Mesodermal cell (in vitro differentiated cells): ENCODE results near the gene FKBP4.

Experiments used
- H3K27ac ChIP-seq: 2 replicates; pipeline ENCODE4 v1.7.0; 2013; ENCODE audit warnings: mild to moderate bottlenecking, low read depth, low read length, moderate library complexity; ENCODE audit not compliant: severe bottlenecking
- H3K36me3 ChIP-seq: 2 replicates; pipeline ENCODE4 v1.7.1; 2013; ENCODE audit warnings: mild to moderate bottlenecking, low read length, moderate library complexity; ENCODE audit not compliant: control insufficient read depth, insufficient read depth
- H3K4me1 ChIP-seq: one replicate; pipeline ENCODE4 v1.7.1; 2013; ENCODE audit warnings: mild to moderate bottlenecking, low read length; ENCODE audit not compliant: insufficient read depth, control insufficient read depth, poor library complexity, severe bottlenecking
- H3K4me3 ChIP-seq: 2 replicates; pipeline ENCODE4 v1.7.0; 2013; ENCODE audit warnings: low read length, control low read depth, mild to moderate bottlenecking; ENCODE audit not compliant: insufficient read depth, poor library complexity, severe bottlenecking; ENCODE audit errors: extremely low read depth
- H3K9me3 ChIP-seq: 2 replicates; pipeline ENCODE4 v1.7.1; 2013; ENCODE audit warnings: mild to moderate bottlenecking, low read length, moderate library complexity; ENCODE audit not compliant: control insufficient read depth
- WGBS, 2 experiments: methylation state at CpG; one replicate each; pipeline ENCODE4 v1.1.5; 2013; ENCODE audit warnings: missing lambda C conversion rate in 2 of 2; ENCODE audit not compliant: insufficient coverage in 2 of 2; 5-methylcytosine and 5-hydroxymethylcytosine counted together

The FKBP4 gene

GRCh38 chr12:2779281-2779680, 15.5 kb upstream of the FKBP4 start:
- no peaks in the 10 kb centered on the region for H3K9me3 ChIP-seq
- H3K4me3 ChIP-seq: no peak overlapping the region
- H3K27ac ChIP-seq: no peak overlapping the region
- no peaks in the 10 kb centered on the region for H3K4me1 ChIP-seq
- WGBS, 2 experiments: 42 to 64% methylated on average over 2 of the region's 4 CpGs
- no peaks in the 10 kb centered on the region for H3K36me3 ChIP-seq

GRCh38 chr12:2783936-2784600, 10.7 kb upstream of the FKBP4 start:
- H3K4me3 ChIP-seq: no peak overlapping the region
- H3K27ac ChIP-seq: no peak overlapping the region
- WGBS, 2 experiments: 21% methylated on average over 13 to 15 of the region's 25 CpGs

GRCh38 chr12:2785017-2785416, 9.8 kb upstream of the FKBP4 start:
- no peak overlapping the region for H3K27ac ChIP-seq
- no peaks in the 10 kb centered on the region for H3K36me3 ChIP-seq
- H3K4me3 ChIP-seq: no peak overlapping the region
- WGBS, 2 experiments: 51 to 69% methylated on average over 4 to 5 of the region's 5 CpGs
- H3K9me3 ChIP-seq: no peaks in the 10 kb centered on the region
- H3K4me1 ChIP-seq: peaks cover 5% of the 10 kb centered on the region

More at GRCh38 chr12:2783936-2784600, 10.7 kb upstream of the FKBP4 start:
- H3K4me1 ChIP-seq: peaks cover 5% of the 10 kb centered on the region
- no peaks in the 10 kb centered on the region for H3K36me3 ChIP-seq
- no peaks in the 10 kb centered on the region for H3K9me3 ChIP-seq

- WGBS, 2 experiments: 88 to 100% methylated on average over 2 to 4 of the region's 6 CpGs
Observed at GRCh38 chr12:2791089-2791488, 3.7 kb upstream of the FKBP4 start.

GRCh38 chr12:2792671-2793500, 1.9 kb upstream of the FKBP4 start:
- H3K27ac ChIP-seq: no peak overlapping the region
- H3K4me3 ChIP-seq: no peak overlapping the region
- no peaks in the 10 kb centered on the region for H3K4me1 ChIP-seq
- peaks cover 17% of the 10 kb centered on the region for H3K36me3 ChIP-seq
- no peaks in the 10 kb centered on the region for H3K9me3 ChIP-seq
- WGBS, 2 experiments: 88 to 94% methylated on average over 17 to 22 of the region's 25 CpGs

More at GRCh38 chr12:2791089-2791488, 3.7 kb upstream of the FKBP4 start:
- no peak overlapping the region for H3K27ac ChIP-seq
- H3K4me1 ChIP-seq: no peaks in the 10 kb centered on the region
- H3K9me3 ChIP-seq: no peaks in the 10 kb centered on the region
- H3K4me3 ChIP-seq: no peak overlapping the region
- no peaks in the 10 kb centered on the region for H3K36me3 ChIP-seq

GRCh38 chr12:2793561-2793960, 1.2 kb upstream of the FKBP4 start:
- Histone ChIP-seq H3K4me3 (no peak overlapping the region), H3K27ac (no peak overlapping the region), H3K9me3 (no peaks in the 10 kb centered on the region), H3K4me1 (no peaks in the 10 kb centered on the region), H3K36me3 (peaks cover 24% of the 10 kb centered on the region)
- 90 to 94% methylated on average over 11 to 17 of the region's 21 CpGs for WGBS, 2 experiments

GRCh38 chr12:2794191-2794735, 507 bp upstream of the FKBP4 start:
- no peaks in the 10 kb centered on the region for H3K4me1 ChIP-seq
- peak overlapping the region; percentile 24 for H3K27ac ChIP-seq
- peaks cover 31% of the 10 kb centered on the region for H3K36me3 ChIP-seq
- 9 to 15% methylated on average over 20 to 49 of the region's 49 CpGs for WGBS, 2 experiments
- H3K4me3 ChIP-seq: peak overlapping the region; percentile 61
- no peaks in the 10 kb centered on the region for H3K9me3 ChIP-seq

GRCh38 chr12:2795291-2796186, 769 bp downstream of the FKBP4 start:
- no peak overlapping the region for H3K27ac ChIP-seq
- H3K9me3 ChIP-seq: no peaks in the 10 kb centered on the region
- peaks cover 44% of the 10 kb centered on the region for H3K36me3 ChIP-seq
- peak overlapping the region; percentile 61 for H3K4me3 ChIP-seq
- H3K4me1 ChIP-seq: no peaks in the 10 kb centered on the region
- 0 to 1% methylated on average over 62 to 78 of the region's 111 CpGs for WGBS, 2 experiments

- Histone ChIP-seq H3K4me1 (no peaks in the 10 kb centered on the region), H3K36me3 (peaks cover 51% of the 10 kb centered on the region), H3K9me3 (no peaks in the 10 kb centered on the region), H3K4me3 (peak overlapping the region; percentile 61), H3K27ac (no peak overlapping the region)
- 15 to 17% methylated on average over 13 to 14 of the region's 14 CpGs for WGBS, 2 experiments
Observed at GRCh38 chr12:2796187-2796666, 1.5 kb downstream of the FKBP4 start.
